Fibroblast of the conjunctiva (primary cell): ENCODE data around the gene GALM.
A peak's percentile ranks its signal among the peaks of the same experiment; 100 is the strongest.
"Not testable (repeated sequence)": the region's sequence is repeated elsewhere in the genome, so short reads cannot be mapped to it uniquely, and the experiment has no call there.

Experiments used
- DNase-seq: peaks from one replicate; pipeline ENCODE4 v3.0.0-alpha.2; 2010; ENCODE audit warnings: low read depth

The GALM gene

GRCh38 chr2:38665854-38666555 lies at the start of gene GALM:
TSS of gene GALM (plus strand) at chr2:38666114. CDS start at chr2:38666162, 48 bp downstream.
- DNase-seq, result peak; percentile 91

- no peak for DNase-seq
Measured at GRCh38 chr2:38617301-38617700, 48.6 kb upstream of the GALM start.

- DNase-seq, result no peak
Measured at GRCh38 chr2:38619458-38620164, 46.3 kb upstream of the GALM start.

- DNase-seq, result peak; percentile 75
Measured at GRCh38 chr2:38620282-38620977, 45.5 kb upstream of the GALM start.

- DNase-seq, result no peak
Measured at GRCh38 chr2:38621018-38621417, 44.9 kb upstream of the GALM start.

GRCh38 chr2:38622210-38622609 lies 43.7 kb upstream of the GALM start:
- no peak for DNase-seq

- no peak for DNase-seq
Measured at GRCh38 chr2:38626326-38627035, 39.4 kb upstream of the GALM start.

GRCh38 chr2:38627391-38627790 lies 38.5 kb upstream of the GALM start:
- no peak for DNase-seq

GRCh38 chr2:38629684-38630083 lies 36.2 kb upstream of the GALM start:
- no peak for DNase-seq

- DNase-seq, result no peak
Measured at GRCh38 chr2:38631976-38632375, 33.9 kb upstream of the GALM start.

GRCh38 chr2:38632980-38633379 lies 32.9 kb upstream of the GALM start:
- DNase-seq, result no peak

GRCh38 chr2:38633895-38634294 lies 32.0 kb upstream of the GALM start:
- DNase-seq, result no peak

- DNase-seq, result no peak
Measured at GRCh38 chr2:38634684-38635083, 31.2 kb upstream of the GALM start.

GRCh38 chr2:38635139-38635538 lies 30.8 kb upstream of the GALM start:
- DNase-seq, result no peak

GRCh38 chr2:38636069-38636468 lies 29.8 kb upstream of the GALM start:
- DNase-seq, result no peak

- not testable (repeated sequence) for DNase-seq
Measured at GRCh38 chr2:38642373-38643017, 23.4 kb upstream of the GALM start.

GRCh38 chr2:38643021-38643671 lies 22.8 kb upstream of the GALM start:
- DNase-seq, result no peak

GRCh38 chr2:38643683-38644511 lies 22.0 kb upstream of the GALM start:
- DNase-seq, result not testable (repeated sequence)

GRCh38 chr2:38648107-38648761 lies 17.7 kb upstream of the GALM start:
- no peak for DNase-seq

- DNase-seq, result no peak
Measured at GRCh38 chr2:38649176-38649728, 16.7 kb upstream of the GALM start.
